ENCODE data around the gene MEGF11.

MEGF11 gene

DNA sequence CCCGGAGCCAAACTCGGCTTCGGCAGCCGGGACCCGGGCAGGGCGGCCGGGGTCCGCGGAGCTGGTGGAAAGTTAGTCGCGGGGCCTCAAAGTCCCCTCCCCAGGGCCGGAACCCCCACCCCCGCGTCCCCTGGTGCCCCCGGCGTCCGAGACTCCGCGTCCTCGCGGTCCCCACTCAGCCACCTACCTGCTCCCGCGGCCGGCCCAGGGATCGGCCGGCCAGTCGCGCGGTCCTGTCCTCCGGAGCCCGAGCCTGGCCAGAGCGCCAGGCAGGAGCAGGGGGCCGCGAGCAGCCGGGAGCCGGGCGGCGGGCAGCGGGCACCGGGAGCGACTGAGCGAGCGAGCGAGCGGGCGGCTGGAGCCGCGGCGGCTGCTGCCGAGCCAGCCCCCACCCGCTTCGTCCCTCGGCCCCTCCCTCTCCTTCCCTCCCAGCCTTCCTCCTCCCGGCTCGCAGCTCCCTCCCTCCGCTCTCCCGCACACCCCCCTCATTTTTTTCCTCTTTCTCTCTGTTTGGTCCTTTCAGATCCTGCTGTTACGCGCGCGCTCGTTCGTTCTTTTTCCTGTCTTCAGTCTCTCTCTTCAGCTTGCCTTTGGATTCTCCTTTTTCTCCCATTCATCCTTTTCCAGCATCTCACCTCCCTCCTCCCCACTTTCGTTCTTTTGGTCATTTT, at the start of gene MEGF11:
Gene MEGF11 (minus strand): TSS at position 333 of the 671 bp plus-strand sequence. CDS start 125,347 bp downstream, outside the sequence.
- peak within 1 kb of the TSS; percentile 48 for H3K4me3 ChIP-seq (ENCODE audit: low read length)
- H3K27me3 ChIP-seq (ENCODE audit: insufficient read depth, low read length), result peaks cover 73% of the 10 kb centered on the region

GRCh38 chr15:66302489-66303278, 49.1 kb upstream of the MEGF11 start:
- Histone ChIP-seq H3K4me3 (ENCODE audit: low read length) (no peak overlapping the region), H3K4me1 (ENCODE audit: insufficient read depth, low read length) (no peaks in the 10 kb centered on the region), H3K9me3 (ENCODE audit: low read length) (peaks cover 2% of the 10 kb centered on the region), H3K36me3 (ENCODE audit: insufficient read depth, low read length) (peaks cover 25% of the 10 kb centered on the region), H3K27me3 (ENCODE audit: insufficient read depth, low read length) (no peaks in the 10 kb centered on the region), H2AFZ (ENCODE audit: low read depth, low read length) (no peak overlapping the region)

More for the DNA sequence above, at the start of gene MEGF11:
- Histone ChIP-seq H3K4me1 (ENCODE audit: insufficient read depth, low read length) (peaks cover 26% of the 10 kb centered on the region), H3K9me3 (ENCODE audit: low read length) (no peaks in the 10 kb centered on the region), H3K36me3 (ENCODE audit: insufficient read depth, low read length) (no peaks in the 10 kb centered on the region), H2AFZ (ENCODE audit: low read depth, low read length) (peak within 1 kb of the TSS; percentile 64)

- H3K4me1 ChIP-seq (ENCODE audit: insufficient read depth, low read length), result peaks cover 16% of the 10 kb centered on the region
- H3K27me3 ChIP-seq (ENCODE audit: insufficient read depth, low read length), result no peaks in the 10 kb centered on the region
- H3K9me3 ChIP-seq (ENCODE audit: low read length), result peaks cover 2% of the 10 kb centered on the region
- H3K4me3 ChIP-seq (ENCODE audit: low read length), result no peak overlapping the region
- peaks cover 17% of the 10 kb centered on the region for H3K36me3 ChIP-seq (ENCODE audit: insufficient read depth, low read length)
- no peak overlapping the region for H2AFZ ChIP-seq (ENCODE audit: low read depth, low read length)
Measured at GRCh38 chr15:66298803-66299251, 45.3 kb upstream of the MEGF11 start.

DNA sequence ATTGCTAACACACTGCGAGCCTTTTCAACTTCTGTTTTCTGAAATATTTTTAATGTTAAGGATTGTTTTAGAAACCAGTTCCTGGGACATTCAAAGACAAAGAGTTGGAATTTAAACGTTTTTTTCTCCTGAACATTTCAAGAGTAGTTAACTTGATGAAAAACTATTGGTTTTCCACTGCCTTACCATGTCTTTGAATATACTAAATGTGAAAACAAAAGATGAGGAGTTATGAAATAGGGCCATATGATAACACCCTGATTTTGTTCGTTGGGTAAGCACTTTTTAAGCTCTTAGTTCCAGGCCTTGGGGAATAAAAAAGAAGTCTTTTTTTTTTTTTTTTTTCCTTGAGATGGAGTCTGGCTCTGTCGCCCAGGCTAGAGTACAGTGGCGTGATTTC, 42.6 kb upstream of the MEGF11 start:
- peaks cover 17% of the 10 kb centered on the region for H3K36me3 ChIP-seq (ENCODE audit: insufficient read depth, low read length)
- H3K27me3 ChIP-seq (ENCODE audit: insufficient read depth, low read length), result no peaks in the 10 kb centered on the region
- peaks cover 2% of the 10 kb centered on the region for H3K9me3 ChIP-seq (ENCODE audit: low read length)
- H2AFZ ChIP-seq (ENCODE audit: low read depth, low read length), result no peak overlapping the region
- H3K4me3 ChIP-seq (ENCODE audit: low read length), result no peak overlapping the region
- H3K4me1 ChIP-seq (ENCODE audit: insufficient read depth, low read length), result peaks cover 21% of the 10 kb centered on the region

DNA sequence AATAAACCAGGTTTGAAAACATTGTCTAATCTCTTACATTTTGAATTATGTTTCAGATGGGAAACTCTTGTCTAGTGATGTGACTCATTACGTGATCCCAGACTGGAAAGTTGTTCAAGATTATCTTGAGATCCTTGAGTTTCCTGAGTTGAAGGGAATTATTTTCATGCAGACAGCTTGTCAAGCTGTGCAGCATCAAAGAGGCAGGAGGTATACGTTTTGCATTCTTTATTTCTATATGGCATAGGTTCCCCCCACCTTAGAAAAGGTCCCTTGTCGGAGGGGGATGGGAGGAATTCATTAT, 41.3 kb upstream of the MEGF11 start:
- Histone ChIP-seq H3K36me3 (ENCODE audit: insufficient read depth, low read length) (peaks cover 13% of the 10 kb centered on the region), H3K27me3 (ENCODE audit: insufficient read depth, low read length) (no peaks in the 10 kb centered on the region), H2AFZ (ENCODE audit: low read depth, low read length) (peak overlapping the region; percentile 93), H3K4me3 (ENCODE audit: low read length) (peak overlapping the region; percentile 98), H3K4me1 (ENCODE audit: insufficient read depth, low read length) (peaks cover 21% of the 10 kb centered on the region), H3K9me3 (ENCODE audit: low read length) (peaks cover 2% of the 10 kb centered on the region)

GRCh38 chr15:66294157-66294931, 40.8 kb upstream of the MEGF11 start:
- peaks cover 2% of the 10 kb centered on the region for H3K9me3 ChIP-seq (ENCODE audit: low read length)

DNA sequence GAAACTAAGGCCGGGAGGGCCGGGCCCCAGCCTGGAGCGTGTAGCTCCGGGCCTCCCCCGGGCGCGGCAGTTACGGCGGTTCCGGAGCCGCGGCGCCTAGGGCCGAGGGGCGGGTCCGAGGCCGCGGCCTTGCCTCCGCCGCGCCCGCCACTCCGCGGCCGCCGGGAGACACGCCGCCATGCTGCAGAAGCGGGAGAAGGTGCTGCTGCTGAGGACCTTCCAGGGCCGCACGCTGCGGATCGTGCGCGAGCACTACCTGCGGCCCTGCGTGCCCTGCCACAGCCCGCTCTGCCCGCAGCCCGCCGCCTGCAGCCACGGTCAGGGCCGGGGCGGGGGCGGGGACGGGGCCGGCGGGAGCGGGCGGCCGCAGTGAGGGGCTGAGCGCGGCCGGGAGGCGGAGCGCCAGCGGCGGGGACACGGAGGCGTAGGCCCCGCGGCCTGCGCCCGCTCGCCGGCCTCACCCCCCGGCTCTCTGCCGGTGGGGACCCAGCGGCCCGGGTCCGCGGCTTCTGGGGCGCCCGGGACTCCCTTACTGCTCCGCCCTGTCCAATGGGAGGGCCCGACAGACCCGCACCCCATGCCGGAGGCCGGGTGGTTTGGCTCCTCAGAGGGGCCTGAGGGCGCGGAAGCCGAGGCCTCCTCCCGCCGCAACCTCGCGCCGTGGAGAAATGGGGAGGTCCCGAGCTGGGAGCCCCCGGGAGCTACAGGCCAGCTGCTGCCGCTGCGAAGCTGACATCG, 40.0 kb upstream of the MEGF11 start, which contains the start of gene DIS3L:
Gene DIS3L (plus strand): TSS at position 150 of the 738 bp plus-strand sequence. CDS start 29 bp downstream, at position 179.
- H3K9me3 ChIP-seq (ENCODE audit: low read length), result no peaks in the 10 kb centered on the region
- H3K4me3 ChIP-seq (ENCODE audit: low read length), result peak within 1 kb of the TSS; percentile 98
- peak within 1 kb of the TSS; percentile 93 for H2AFZ ChIP-seq (ENCODE audit: low read depth, low read length)
- H3K4me1 ChIP-seq (ENCODE audit: insufficient read depth, low read length), result peaks cover 21% of the 10 kb centered on the region
- H3K27me3 ChIP-seq (ENCODE audit: insufficient read depth, low read length), result no peaks in the 10 kb centered on the region
- H3K36me3 ChIP-seq (ENCODE audit: insufficient read depth, low read length), result peaks cover 7% of the 10 kb centered on the region

More at GRCh38 chr15:66294157-66294931, 40.8 kb upstream of the MEGF11 start:
- Histone ChIP-seq H2AFZ (ENCODE audit: low read depth, low read length) (peak overlapping the region; percentile 93), H3K36me3 (ENCODE audit: insufficient read depth, low read length) (peaks cover 13% of the 10 kb centered on the region), H3K4me1 (ENCODE audit: insufficient read depth, low read length) (peaks cover 21% of the 10 kb centered on the region), H3K27me3 (ENCODE audit: insufficient read depth, low read length) (no peaks in the 10 kb centered on the region), H3K4me3 (ENCODE audit: low read length) (peak overlapping the region; percentile 98)

DNA sequence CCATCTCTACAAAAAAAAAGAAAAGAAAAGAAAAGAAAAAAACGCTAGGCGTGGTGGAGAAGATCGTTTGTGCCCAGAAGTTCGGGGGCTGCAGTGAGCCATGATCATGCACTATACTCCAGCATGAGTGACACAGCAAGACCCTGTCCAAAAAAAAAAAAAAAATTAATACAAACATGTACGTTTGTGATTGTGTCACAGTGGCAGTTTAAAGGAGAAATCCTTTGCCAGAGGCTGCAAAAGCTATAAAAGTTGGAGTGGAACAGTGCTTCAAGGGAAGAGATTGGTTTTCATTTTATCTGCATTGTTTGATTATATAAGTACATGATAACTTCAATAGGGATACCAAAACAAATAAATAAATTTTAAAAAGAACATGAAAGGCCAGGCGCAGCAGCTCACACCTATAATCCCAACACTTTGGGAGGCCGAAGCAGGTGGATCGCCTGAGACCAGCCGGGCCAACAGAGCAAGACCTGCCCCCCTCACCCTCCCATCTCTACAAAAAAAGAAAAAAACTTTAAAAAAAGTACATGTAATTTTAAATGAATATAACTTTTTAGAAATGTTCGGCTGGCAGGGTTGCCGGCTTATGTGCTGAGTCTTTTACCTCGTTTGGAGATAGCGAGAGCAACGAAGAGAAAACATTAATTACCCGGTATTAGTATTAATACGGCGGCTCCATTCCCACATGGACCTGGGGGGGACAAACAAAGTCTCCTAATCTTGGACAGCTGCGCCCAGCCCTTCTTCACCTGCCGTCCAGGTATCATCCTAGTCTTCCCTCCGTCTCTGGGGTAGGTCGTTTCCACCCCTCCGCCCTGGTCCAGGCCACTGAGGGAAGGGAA, 39.2 kb upstream of the MEGF11 start:
- H3K36me3 ChIP-seq (ENCODE audit: insufficient read depth, low read length), result peaks cover 3% of the 10 kb centered on the region
- peaks cover 21% of the 10 kb centered on the region for H3K4me1 ChIP-seq (ENCODE audit: insufficient read depth, low read length)
- peak overlapping the region; percentile 98 for H3K4me3 ChIP-seq (ENCODE audit: low read length)
- H3K9me3 ChIP-seq (ENCODE audit: low read length), result no peaks in the 10 kb centered on the region
- peak overlapping the region; percentile 93 for H2AFZ ChIP-seq (ENCODE audit: low read depth, low read length)
- H3K27me3 ChIP-seq (ENCODE audit: insufficient read depth, low read length), result no peaks in the 10 kb centered on the region

GRCh38 chr15:66291816-66292570, 38.4 kb upstream of the MEGF11 start:
- H3K4me3 ChIP-seq (ENCODE audit: low read length), result peak overlapping the region; percentile 98
- H3K27me3 ChIP-seq (ENCODE audit: insufficient read depth, low read length), result no peaks in the 10 kb centered on the region
- no peaks in the 10 kb centered on the region for H3K9me3 ChIP-seq (ENCODE audit: low read length)
- peaks cover 3% of the 10 kb centered on the region for H3K36me3 ChIP-seq (ENCODE audit: insufficient read depth, low read length)
- no peak overlapping the region for H2AFZ ChIP-seq (ENCODE audit: low read depth, low read length)
- peaks cover 21% of the 10 kb centered on the region for H3K4me1 ChIP-seq (ENCODE audit: insufficient read depth, low read length)

- Histone ChIP-seq H2AFZ (ENCODE audit: low read depth, low read length) (no peak overlapping the region), H3K4me1 (ENCODE audit: insufficient read depth, low read length) (peaks cover 17% of the 10 kb centered on the region), H3K36me3 (ENCODE audit: insufficient read depth, low read length) (no peaks in the 10 kb centered on the region), H3K4me3 (ENCODE audit: low read length) (no peak overlapping the region), H3K9me3 (ENCODE audit: low read length) (no peaks in the 10 kb centered on the region), H3K27me3 (ENCODE audit: insufficient read depth, low read length) (no peaks in the 10 kb centered on the region)
Measured at GRCh38 chr15:66290518-66290917, 37.0 kb upstream of the MEGF11 start.

- Histone ChIP-seq H2AFZ (ENCODE audit: low read depth, low read length) (no peak overlapping the region), H3K27me3 (ENCODE audit: insufficient read depth, low read length) (no peaks in the 10 kb centered on the region)
Measured at GRCh38 chr15:66290007-66290406, 36.5 kb upstream of the MEGF11 start.

More at GRCh38 chr15:66290007-66290406, 36.5 kb upstream of the MEGF11 start:
- H3K36me3 ChIP-seq (ENCODE audit: insufficient read depth, low read length), result no peaks in the 10 kb centered on the region
- H3K4me3 ChIP-seq (ENCODE audit: low read length), result no peak overlapping the region
- no peaks in the 10 kb centered on the region for H3K9me3 ChIP-seq (ENCODE audit: low read length)
- H3K4me1 ChIP-seq (ENCODE audit: insufficient read depth, low read length), result peaks cover 14% of the 10 kb centered on the region

Measured in neuron (in vitro differentiated cells).